Left lung (tissue), 10 donors: ENCODE data around the gene IL21R. TPM values are rescaled to one million over a fixed set of nuclear protein-coding genes. Genes with fewer than 3 reads are reported as not detected.

Source experiments
- ATAC-seq: fragments of 200-7000 bp; cut with Tn5 transposase; one replicate; pipeline ENCODE4 v1.9.1; 2020; ENCODE audit warnings: moderate library complexity
- DNase-seq, 4 donors: peaks; one replicate each; pipeline ENCODE4 v3.0.0-alpha.2; 2013 to 2020
- H3K27ac ChIP-seq, 2 donors: fragments of 200-600 bp; sonication (generic) in 1 of 2; one replicate each; pipeline versions ENCODE4 v1.5.0 to v1.8.0; 2020 to 2021
- H3K27me3 ChIP-seq, 2 donors: fragments of 200-600 bp; sonication (generic) in 1 of 2; one replicate each; pipeline versions ENCODE4 v1.5.0 to v1.8.0; 2020 to 2021
- H3K36me3 ChIP-seq, 2 donors: fragments of 200-600 bp; sonication (generic) in 1 of 2; one replicate each; pipeline versions ENCODE4 v1.5.0 to v1.8.0; 2020 to 2021
- H3K4me1 ChIP-seq, 2 donors: fragments of 200-600 bp; one replicate each; pipeline ENCODE4 v1.8.0; 2021
- H3K4me3 ChIP-seq, 2 donors: fragments of 200-600 bp; sonication (generic) in 1 of 2; one replicate each; pipeline versions ENCODE4 v1.5.0 to v1.8.0; 2020 to 2021; ENCODE audit warnings: mild to moderate bottlenecking in 1 of 2
- H3K9me3 ChIP-seq, 2 donors: fragments of 200-600 bp; sonication (generic) in 1 of 2; one replicate each; pipeline versions ENCODE4 v1.5.0 to v1.8.0; 2020 to 2021
- intact Hi-C, 2 donors: fragments of 100-400 bp; cut with DNase I; formaldehyde crosslinking; loops; one replicate each; pipeline versions ENCODE4 v1.11.2 to v1.14.2; 2022
- polyA plus RNA-seq, 6 donors: library from polyadenylated mRNA; unstranded; fragments of 120-200 nt; gene quantifications; one replicate each; pipeline ENCODE4 v1.2.1, GENCODE V29; 2013; ENCODE audit not compliant: insufficient read length in 6 of 6
- total RNA-seq, 2 donors: library from RNA; stranded (reverse); fragmentation: NEBNext Ultra II Directional; extraction: Animal tissue kit (Norgen Biotek cat#: 25700); gene quantifications; one replicate each; pipeline ENCODE4 v1.2.1, GENCODE V29; 2021
- TF ChIP-seq, protein P1 (sequence below), 2 donors: fragments of 200-600 bp; sonication (generic) in 1 of 2; IDR thresholded peaks; one replicate each; pipeline versions ENCODE4 v1.5.0 to v1.8.0; 2021; ENCODE audit warnings: antibody characterized with exemption in 2 of 2
- donor health status: DM: no; HTN: yes; CAD: no.
- donor health status: DM: no; HTN: no; CAD: no.

The IL21R gene
- total and polyA plus RNA-seq, 8 donors = 1.2 to 4.3 (median 3.9) TPM

DNA sequence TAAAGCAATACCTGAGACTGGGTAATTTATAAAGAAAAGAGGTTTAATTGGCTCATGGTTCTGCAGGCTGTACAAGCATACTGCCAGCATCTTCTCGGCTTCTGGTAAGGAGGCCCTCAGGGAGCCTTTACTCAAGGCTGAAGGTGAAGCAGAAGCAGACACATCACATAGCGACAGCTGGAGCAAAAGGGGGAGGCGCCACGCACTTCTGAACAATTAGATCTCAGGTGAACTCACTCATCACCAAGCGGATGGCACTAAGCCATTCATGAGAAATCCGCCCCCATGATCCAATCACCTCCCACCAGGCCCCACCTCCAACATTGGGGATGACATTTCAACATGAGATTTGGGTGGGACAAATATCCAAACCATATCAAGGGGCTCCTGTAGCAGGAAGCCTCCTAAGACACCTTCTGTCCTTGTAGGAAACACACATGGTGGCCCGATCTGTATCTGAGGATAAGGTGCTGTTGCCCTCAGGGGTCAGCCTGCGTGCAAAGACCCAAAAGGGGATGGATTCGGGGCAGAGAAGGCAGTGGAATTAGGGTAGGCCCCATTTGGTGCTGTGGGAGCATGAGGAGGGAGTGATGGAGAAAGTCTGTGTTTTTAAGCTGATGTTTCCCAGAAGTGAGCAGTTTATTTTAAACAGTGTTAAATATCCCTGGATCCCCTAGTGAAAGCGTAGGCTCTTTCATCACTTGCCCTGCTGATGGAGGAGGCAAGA, 23.0 kb downstream of the IL21R start:
- ATAC-seq (no peak), DNase-seq (peak in 1 of 4 donors; percentile 25)
- H3K27ac ChIP-seq = no peak overlapping the region
- H3K4me3 ChIP-seq = no peak overlapping the region
- intact Hi-C loops = no loop called here
- H3K27me3 ChIP-seq = peaks cover 0 to 6% of the 10 kb centered on the region in 2 donors
- H3K36me3 ChIP-seq = no peaks in the 10 kb centered on the region
- peaks cover 0 to 25% of the 10 kb centered on the region in 2 donors for H3K9me3 ChIP-seq
- TF ChIP-seq, protein P1, sequence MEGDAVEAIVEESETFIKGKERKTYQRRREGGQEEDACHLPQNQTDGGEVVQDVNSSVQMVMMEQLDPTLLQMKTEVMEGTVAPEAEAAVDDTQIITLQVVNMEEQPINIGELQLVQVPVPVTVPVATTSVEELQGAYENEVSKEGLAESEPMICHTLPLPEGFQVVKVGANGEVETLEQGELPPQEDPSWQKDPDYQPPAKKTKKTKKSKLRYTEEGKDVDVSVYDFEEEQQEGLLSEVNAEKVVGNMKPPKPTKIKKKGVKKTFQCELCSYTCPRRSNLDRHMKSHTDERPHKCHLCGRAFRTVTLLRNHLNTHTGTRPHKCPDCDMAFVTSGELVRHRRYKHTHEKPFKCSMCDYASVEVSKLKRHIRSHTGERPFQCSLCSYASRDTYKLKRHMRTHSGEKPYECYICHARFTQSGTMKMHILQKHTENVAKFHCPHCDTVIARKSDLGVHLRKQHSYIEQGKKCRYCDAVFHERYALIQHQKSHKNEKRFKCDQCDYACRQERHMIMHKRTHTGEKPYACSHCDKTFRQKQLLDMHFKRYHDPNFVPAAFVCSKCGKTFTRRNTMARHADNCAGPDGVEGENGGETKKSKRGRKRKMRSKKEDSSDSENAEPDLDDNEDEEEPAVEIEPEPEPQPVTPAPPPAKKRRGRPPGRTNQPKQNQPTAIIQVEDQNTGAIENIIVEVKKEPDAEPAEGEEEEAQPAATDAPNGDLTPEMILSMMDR (IDR thresholded peaks at IDR 0.05) = no peak
- peaks cover 0 to 10% of the 10 kb centered on the region in 2 donors for H3K4me1 ChIP-seq

DNA sequence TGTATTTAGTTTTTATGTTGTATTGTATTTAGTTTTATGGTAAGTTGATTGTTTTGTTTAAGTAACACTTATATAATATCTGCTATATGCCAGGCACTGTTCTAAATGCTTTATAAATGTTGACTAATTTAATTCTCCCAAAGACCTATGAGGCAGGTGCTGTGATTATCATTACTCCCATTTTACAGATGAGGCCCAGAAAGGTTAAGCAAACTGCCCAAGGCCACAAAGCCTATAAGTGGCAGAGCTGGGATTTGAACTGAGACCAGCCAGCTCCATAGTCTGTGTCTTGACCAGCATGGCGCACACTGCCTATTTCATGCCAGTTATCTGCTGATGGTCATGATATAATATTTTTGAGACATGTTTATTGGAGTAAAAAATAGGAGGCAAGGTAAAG, 24.0 kb downstream of the IL21R start:
- TF ChIP-seq, protein P1 (IDR thresholded peaks at IDR 0.05) = no peak
- Histone ChIP-seq H3K27ac (no peak overlapping the region), H3K4me3 (no peak overlapping the region), H3K9me3 (peaks cover 0 to 25% of the 10 kb centered on the region in 2 donors), H3K27me3 (peaks cover 0 to 16% of the 10 kb centered on the region in 2 donors), H3K4me1 (peaks cover 0 to 15% of the 10 kb centered on the region in 2 donors), H3K36me3 (no peaks in the 10 kb centered on the region)
- DNase-seq (no peak), ATAC-seq (no peak)
- intact Hi-C loops = no loop called here

- intact Hi-C loops = no loop called here
- no peak overlapping the region for H3K4me3 ChIP-seq
- TF ChIP-seq, protein P1 (IDR thresholded peaks at IDR 0.05) = no peak
- ATAC-seq = peak; percentile 83
- peaks cover 0 to 17% of the 10 kb centered on the region in 2 donors for H3K4me1 ChIP-seq
- no peak overlapping the region for H3K27ac ChIP-seq
- DNase-seq = peak in 1 of 4 donors; percentile 75
- H3K36me3 ChIP-seq = no peaks in the 10 kb centered on the region
- peaks cover 0 to 17% of the 10 kb centered on the region in 2 donors for H3K9me3 ChIP-seq
- H3K27me3 ChIP-seq = peaks cover 0 to 24% of the 10 kb centered on the region in 2 donors
Measured at GRCh38 chr16:27426423-27427408, 24.7 kb downstream of the IL21R start.

- TF ChIP-seq, protein P1 (IDR thresholded peaks at IDR 0.05) = no peak
- DNase-seq (no peak), ATAC-seq (no peak)
- Histone ChIP-seq H3K9me3 (peaks cover 0 to 9% of the 10 kb centered on the region in 2 donors), H3K27me3 (peaks cover 0 to 32% of the 10 kb centered on the region in 2 donors), H3K4me1 (peaks cover 0 to 17% of the 10 kb centered on the region in 2 donors), H3K27ac (no peak overlapping the region), H3K36me3 (no peaks in the 10 kb centered on the region), H3K4me3 (no peak overlapping the region)
- intact Hi-C loops = no loop called here
Measured at GRCh38 chr16:27427538-27427937, 25.6 kb downstream of the IL21R start.
